ENCODE measurements around the gene PRKN.

- no peak for TF ChIP-seq ZBTB44 (tag by site-specific recombination; IDR thresholded peaks at IDR 0.05)
- no peak for TF ChIP-seq ZBTB48 (tag by site-specific recombination; IDR thresholded peaks at IDR 0.05)
Measured at GRCh38 chr6:162262466-162263196, 464.9 kb downstream of the PRKN start.
